Body of pancreas (tissue), 4 donors: ENCODE measurements around the gene OR4M2.
"Not testable (repeated sequence)": the region's sequence is repeated elsewhere in the genome, so short reads cannot be mapped to it uniquely, and the experiment has no call there.

ENCODE experiments used
- POLR2A ChIP-seq, 3 donors: fragments of 450-650 bp; IDR thresholded peaks; one replicate each; pipeline ENCODE4 v1.6.1; 2016; ENCODE audit warnings: antibody characterized with exemption in 3 of 3, mild to moderate bottlenecking in 2 of 3
- TF ChIP-seq, protein P1 (sequence below), 7 experiments: fragments of 450-650 bp in 4 of 7; fragments of 200-600 bp in 3 of 7; sonication (generic) in 3 of 7; IDR thresholded peaks; one replicate each; pipeline ENCODE4 v1.5.1; 2016 to 2019; ENCODE audit warnings: antibody characterized with exemption in 7 of 7

- TF ChIP-seq, protein P1, sequence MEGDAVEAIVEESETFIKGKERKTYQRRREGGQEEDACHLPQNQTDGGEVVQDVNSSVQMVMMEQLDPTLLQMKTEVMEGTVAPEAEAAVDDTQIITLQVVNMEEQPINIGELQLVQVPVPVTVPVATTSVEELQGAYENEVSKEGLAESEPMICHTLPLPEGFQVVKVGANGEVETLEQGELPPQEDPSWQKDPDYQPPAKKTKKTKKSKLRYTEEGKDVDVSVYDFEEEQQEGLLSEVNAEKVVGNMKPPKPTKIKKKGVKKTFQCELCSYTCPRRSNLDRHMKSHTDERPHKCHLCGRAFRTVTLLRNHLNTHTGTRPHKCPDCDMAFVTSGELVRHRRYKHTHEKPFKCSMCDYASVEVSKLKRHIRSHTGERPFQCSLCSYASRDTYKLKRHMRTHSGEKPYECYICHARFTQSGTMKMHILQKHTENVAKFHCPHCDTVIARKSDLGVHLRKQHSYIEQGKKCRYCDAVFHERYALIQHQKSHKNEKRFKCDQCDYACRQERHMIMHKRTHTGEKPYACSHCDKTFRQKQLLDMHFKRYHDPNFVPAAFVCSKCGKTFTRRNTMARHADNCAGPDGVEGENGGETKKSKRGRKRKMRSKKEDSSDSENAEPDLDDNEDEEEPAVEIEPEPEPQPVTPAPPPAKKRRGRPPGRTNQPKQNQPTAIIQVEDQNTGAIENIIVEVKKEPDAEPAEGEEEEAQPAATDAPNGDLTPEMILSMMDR (IDR thresholded peaks at IDR 0.05), result not testable (repeated sequence)
- TF ChIP-seq POLR2A (IDR thresholded peaks at IDR 0.05), result not testable (repeated sequence)
These were observed 41.7 kb downstream of the OR4M2 start for GRCh38 chr15:22122033-22122432.
